Activated naive CD8-positive, alpha-beta T cell treated with anti-CD3 and anti-CD28 coated beads, Interleukin-2, amount 10 ng/mL, durations not matched to agents 7 days and 5 days (primary cell): ENCODE measurements around the gene ZNF425. TPM values are rescaled to one million over a fixed set of nuclear protein-coding genes. Genes with fewer than 3 reads are reported as not detected.
"Not testable (repeated sequence)": the region's sequence is repeated elsewhere in the genome, so short reads cannot be mapped to it uniquely, and the experiment has no call there.

Experiments used
- ATAC-seq: fragments of 150-1000 bp; cut with Tn5 transposase; one replicate; pipeline ENCODE4 v1.10.0; 2021; ENCODE audit warnings: low read depth, moderate library complexity
- POLR2A ChIA-PET: fragments of 350-600 bp; sonication (Branson Sonifier 250); formaldehyde crosslinking; loops from one replicate; lab custom pipeline; 2021; ENCODE audit warnings: antibody characterized with exemption; lab: Charles Lee
- DNase-seq: peaks from one replicate; pipeline ENCODE4 v3.0.0; 2021
- H3K27ac Mint-ChIP-seq: one replicate; pipeline ENCODE4 v1.8.0; 2022; ENCODE audit warnings: mild to moderate bottlenecking, mixed read lengths
- H3K27me3 Mint-ChIP-seq: one replicate; pipeline ENCODE4 v1.8.0; 2022; ENCODE audit warnings: mild to moderate bottlenecking, moderate library complexity, mixed read lengths
- H3K36me3 Mint-ChIP-seq: one replicate; pipeline ENCODE4 v1.8.0; 2021; ENCODE audit warnings: mild to moderate bottlenecking, mixed read lengths
- H3K4me1 Mint-ChIP-seq: one replicate; pipeline ENCODE4 v1.8.0; 2021; ENCODE audit warnings: mixed read lengths
- H3K4me3 Mint-ChIP-seq: one replicate; pipeline ENCODE4 v1.8.0; 2022; ENCODE audit warnings: mild to moderate bottlenecking, moderate library complexity, mixed read lengths
- H3K9me3 Mint-ChIP-seq: one replicate; pipeline ENCODE4 v1.8.0; 2021; ENCODE audit warnings: mixed read lengths
- total RNA-seq, 2 experiments: library from RNA; stranded (reverse); gene quantifications; one replicate each; pipeline ENCODE4 v1.2.3, GENCODE V29; 2021

Gene ZNF425
- total RNA-seq, 2 experiments from 2014 or later = 1.0 to 1.4 TPM

DNA sequence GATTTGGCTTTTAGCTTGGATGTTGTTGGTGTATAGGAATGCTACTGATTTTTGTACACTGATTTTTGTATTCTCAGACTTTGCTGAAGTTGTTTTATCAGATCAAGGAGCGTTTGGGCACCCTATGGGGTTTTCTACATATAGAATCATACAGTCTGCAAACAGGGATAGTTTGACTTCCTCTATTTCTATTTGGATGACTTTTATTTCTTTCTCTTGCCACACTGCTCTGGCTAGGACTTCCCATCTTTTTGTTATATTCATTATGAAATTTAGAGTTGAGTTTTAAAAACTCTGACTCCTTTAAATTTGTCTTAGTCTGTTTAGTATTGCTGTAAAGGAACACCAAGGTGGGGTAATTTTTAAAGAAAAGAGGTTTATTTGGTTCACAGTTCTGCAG, 40.3 kb downstream of the ZNF425 start:
- H3K9me3 Mint-ChIP-seq = peaks cover 9% of the 10 kb centered on the region
- POLR2A ChIA-PET = interaction anchor here (0.6 to 2.3 kb wide), 2 partner anchors 20 to 88 kb away, joined by 4 to 6 read pairs; no protein-coding TSS in a partner anchor
- no peaks in the 10 kb centered on the region for H3K27me3 Mint-ChIP-seq
- H3K4me3 Mint-ChIP-seq = no peak overlapping the region
- peaks cover 4% of the 10 kb centered on the region for H3K4me1 Mint-ChIP-seq
- no peak for DNase-seq
- no peak overlapping the region for H3K27ac Mint-ChIP-seq
- peaks cover 25% of the 10 kb centered on the region for H3K36me3 Mint-ChIP-seq
- no peak for ATAC-seq

DNA sequence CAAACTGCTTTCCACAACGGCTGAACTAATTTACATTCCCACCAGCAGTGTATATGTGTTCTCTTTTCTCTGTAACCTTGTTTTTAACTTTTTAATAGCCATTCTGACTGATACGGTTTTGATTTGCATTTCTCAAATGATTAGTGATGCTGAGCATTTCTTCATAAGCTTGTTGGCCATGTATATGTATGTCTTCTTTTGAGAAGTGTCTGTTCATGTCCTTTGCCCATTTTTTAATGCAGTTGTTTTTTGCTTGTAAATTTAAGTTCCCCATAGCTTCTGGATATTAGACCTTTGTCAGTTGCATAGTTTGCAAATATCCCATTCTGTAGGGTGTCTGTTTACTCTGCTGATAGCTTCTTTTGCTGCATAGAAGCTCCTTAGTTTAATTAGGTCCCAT, 41.7 kb downstream of the ZNF425 start:
- peaks cover 2% of the 10 kb centered on the region for H3K4me1 Mint-ChIP-seq
- peaks cover 9% of the 10 kb centered on the region for H3K9me3 Mint-ChIP-seq
- no peak overlapping the region for H3K4me3 Mint-ChIP-seq
- H3K27me3 Mint-ChIP-seq = no peaks in the 10 kb centered on the region
- DNase-seq = no peak
- H3K36me3 Mint-ChIP-seq = peaks cover 29% of the 10 kb centered on the region
- no peak overlapping the region for H3K27ac Mint-ChIP-seq
- POLR2A ChIA-PET = interaction anchor here (2.3 kb wide), 1 partner anchor 18 kb away, joined by 6 read pairs; no protein-coding TSS in a partner anchor
- no peak for ATAC-seq

DNA sequence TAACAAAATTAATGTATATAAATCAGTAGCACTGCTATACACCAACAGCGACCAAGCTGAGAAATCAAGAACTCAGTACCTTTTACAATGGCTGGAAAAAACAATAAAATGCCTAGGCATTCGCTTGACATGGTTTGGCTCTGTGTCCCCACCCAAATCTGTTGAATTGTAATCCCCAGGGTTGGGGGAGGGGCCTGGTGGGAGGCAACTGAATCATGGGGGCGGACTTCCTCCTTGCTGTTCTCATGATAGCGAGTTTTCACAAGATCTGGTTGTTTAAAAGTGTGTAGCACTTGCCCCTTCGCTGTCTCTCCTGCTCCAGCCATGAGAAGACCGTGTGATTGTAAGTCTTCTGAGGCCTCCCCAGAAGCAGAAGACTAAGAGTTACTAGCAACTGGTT, 44.2 kb downstream of the ZNF425 start:
- DNase-seq = peak; percentile 2
- peaks cover 9% of the 10 kb centered on the region for H3K9me3 Mint-ChIP-seq
- peaks cover 34% of the 10 kb centered on the region for H3K36me3 Mint-ChIP-seq
- POLR2A ChIA-PET = no interaction called here
- H3K4me3 Mint-ChIP-seq = no peak overlapping the region
- no peak for ATAC-seq
- H3K27me3 Mint-ChIP-seq = no peaks in the 10 kb centered on the region
- peaks cover 3% of the 10 kb centered on the region for H3K4me1 Mint-ChIP-seq
- no peak overlapping the region for H3K27ac Mint-ChIP-seq

DNA sequence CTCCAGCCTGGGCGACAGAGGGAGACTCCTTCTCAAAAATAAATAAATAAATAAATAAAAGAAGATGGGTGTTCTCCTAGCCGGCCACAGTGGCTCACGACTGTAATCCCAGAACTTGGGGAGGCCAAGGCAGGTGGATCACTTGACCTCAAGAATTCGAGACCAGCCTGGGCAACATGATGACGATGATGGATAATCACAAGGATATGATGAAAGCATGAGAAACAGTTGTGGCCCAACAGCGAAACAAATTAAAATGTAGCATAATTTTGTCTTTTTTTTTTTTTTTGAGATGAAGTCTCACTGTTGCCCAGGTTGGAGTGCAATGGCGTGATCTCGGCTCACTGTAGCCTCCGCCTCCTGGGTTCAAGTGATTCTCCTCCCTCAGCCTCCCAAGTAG, 48.5 kb downstream of the ZNF425 start:
- POLR2A ChIA-PET = no interaction called here
- H3K4me1 Mint-ChIP-seq = peaks cover 9% of the 10 kb centered on the region
- H3K36me3 Mint-ChIP-seq = peaks cover 13% of the 10 kb centered on the region
- no peaks in the 10 kb centered on the region for H3K27me3 Mint-ChIP-seq
- DNase-seq (no peak), ATAC-seq (no peak)
- no peak overlapping the region for H3K4me3 Mint-ChIP-seq
- H3K27ac Mint-ChIP-seq = no peak overlapping the region
- no peaks in the 10 kb centered on the region for H3K9me3 Mint-ChIP-seq

DNA sequence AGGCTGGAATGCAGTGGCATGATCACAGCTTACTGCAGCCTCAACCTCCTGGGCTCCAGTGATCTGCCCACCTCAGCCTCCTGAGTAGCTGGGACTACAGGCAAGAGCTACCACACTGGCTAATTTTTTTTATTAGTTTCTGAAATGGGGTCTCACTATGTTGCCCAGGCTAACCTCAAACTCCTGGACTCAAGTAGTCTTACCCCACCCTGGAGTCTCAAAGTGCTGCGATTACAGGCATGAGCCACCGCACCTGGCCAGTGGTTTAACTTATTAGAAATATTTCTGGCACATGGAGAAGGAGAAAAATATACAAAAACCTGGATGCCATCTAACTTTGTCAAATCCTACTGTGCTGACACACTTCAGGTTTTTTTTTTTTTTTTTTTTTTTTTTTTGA, 50.8 kb downstream of the ZNF425 start:
- Mint-ChIP-seq H3K9me3 (no peaks in the 10 kb centered on the region), H3K36me3 (peaks cover 8% of the 10 kb centered on the region), H3K4me1 (peaks cover 8% of the 10 kb centered on the region), H3K27ac (no peak overlapping the region), H3K27me3 (no peaks in the 10 kb centered on the region), H3K4me3 (no peak overlapping the region)
- ATAC-seq (no peak), DNase-seq (no peak)
- POLR2A ChIA-PET = no interaction called here

DNA sequence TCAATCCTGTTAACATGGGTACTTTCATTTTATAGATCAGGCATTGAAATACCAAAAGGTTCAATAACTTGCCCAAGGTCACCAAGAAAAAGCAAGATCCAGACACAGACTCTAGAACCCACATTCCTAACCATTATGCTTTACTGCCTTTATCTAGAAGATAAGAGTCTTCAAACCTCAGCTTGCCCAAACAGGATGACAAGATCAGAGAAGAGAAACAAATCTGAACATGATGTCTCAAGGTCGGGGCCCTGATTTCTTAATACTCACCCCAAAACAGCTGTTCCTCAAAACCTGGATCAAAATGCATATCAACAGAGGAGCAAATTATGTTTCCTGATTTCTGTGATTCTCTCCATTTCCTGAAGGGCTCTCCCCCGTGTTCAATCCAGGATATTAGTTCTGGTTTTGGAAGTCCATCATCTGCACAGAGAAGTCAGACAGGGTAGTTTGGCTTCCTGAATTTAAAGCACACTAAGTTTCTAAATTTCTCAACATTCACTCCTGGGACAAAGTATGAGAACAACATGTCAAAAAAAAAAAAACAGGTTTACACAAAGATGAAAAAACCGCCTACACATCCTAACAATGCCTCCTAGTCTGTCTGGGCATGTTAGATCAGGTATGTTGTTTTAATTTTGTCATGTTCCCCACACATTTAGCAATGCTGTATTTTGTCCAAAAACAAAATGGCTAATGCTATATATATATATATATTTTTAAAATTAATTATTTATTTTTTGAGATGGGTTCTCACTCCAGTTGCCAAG, 51.8 kb downstream of the ZNF425 start:
- Mint-ChIP-seq H3K9me3 (no peaks in the 10 kb centered on the region), H3K27ac (peak overlapping the region; percentile 26), H3K4me3 (no peak overlapping the region), H3K27me3 (no peaks in the 10 kb centered on the region), H3K36me3 (peaks cover 8% of the 10 kb centered on the region), H3K4me1 (peaks cover 8% of the 10 kb centered on the region)
- ATAC-seq = no peak
- POLR2A ChIA-PET = no interaction called here
- no peak for DNase-seq

DNA sequence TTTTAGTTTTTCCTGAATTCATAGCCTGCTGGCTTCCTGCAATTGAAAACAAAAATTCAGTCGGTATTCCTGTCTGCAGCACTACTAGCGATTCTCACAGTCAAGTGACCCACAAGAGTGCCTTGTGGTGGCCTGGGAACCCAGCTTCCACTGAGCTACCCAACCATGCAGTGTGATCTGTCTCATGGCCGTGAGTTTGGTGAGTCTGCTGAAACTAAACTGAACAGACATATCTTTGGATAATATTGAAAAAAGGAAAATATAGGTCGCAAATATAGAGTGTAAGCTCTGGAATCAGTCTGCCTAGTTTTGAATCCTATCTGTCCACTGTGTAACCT, 53.7 kb downstream of the ZNF425 start:
- DNase-seq (no peak), ATAC-seq (no peak)
- H3K4me3 Mint-ChIP-seq = no peak overlapping the region
- no peaks in the 10 kb centered on the region for H3K9me3 Mint-ChIP-seq
- POLR2A ChIA-PET = no interaction called here
- H3K36me3 Mint-ChIP-seq = peaks cover 10% of the 10 kb centered on the region
- no peak overlapping the region for H3K27ac Mint-ChIP-seq
- peaks cover 9% of the 10 kb centered on the region for H3K4me1 Mint-ChIP-seq
- no peaks in the 10 kb centered on the region for H3K27me3 Mint-ChIP-seq

DNA sequence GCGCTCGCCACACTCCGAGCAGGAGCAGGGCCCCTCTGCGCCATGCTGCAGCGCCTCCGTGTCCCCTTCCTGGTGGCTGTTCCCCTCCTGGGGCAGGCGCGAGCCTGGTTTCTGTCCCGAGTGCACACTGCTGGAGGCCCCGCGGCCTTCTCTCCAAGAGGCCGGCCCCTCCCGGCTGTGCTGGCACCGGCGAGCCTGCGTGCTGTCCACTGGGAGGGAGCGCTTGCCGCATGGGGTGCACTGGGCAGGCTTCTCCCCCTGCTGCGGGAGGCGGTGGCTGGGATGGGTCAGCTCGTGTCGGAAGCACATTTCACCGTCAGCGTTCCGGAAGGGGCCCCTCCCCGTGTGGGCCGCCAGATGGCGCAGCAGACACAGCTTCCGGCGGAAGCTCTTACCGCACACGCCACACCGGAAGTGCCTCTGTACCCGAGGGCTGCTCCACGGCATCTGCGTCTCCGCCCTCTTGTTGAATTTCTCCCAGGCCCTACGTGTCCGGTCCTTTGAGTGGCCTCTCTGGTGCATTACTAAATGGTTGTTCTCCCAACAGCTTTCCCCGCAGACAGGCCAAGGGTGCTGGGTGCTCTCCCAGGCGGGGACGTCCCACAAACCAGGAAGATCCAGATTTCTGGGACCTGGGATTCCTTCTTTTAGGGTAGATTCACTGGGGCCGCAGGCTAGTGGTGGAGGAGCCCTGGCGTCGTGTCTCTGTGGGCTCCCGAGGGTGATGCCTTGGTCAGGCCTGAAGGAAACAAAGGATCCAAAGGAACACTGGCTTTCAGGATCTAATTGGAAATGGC, 54.3 kb downstream of the ZNF425 start:
- POLR2A ChIA-PET = no interaction called here
- Mint-ChIP-seq H3K27me3 (no peaks in the 10 kb centered on the region), H3K36me3 (peaks cover 6% of the 10 kb centered on the region), H3K9me3 (no peaks in the 10 kb centered on the region), H3K27ac (no peak overlapping the region), H3K4me1 (peaks cover 7% of the 10 kb centered on the region), H3K4me3 (peak overlapping the region; percentile 37)
- peak; percentile 54 for ATAC-seq
- DNase-seq = peak; percentile 55

DNA sequence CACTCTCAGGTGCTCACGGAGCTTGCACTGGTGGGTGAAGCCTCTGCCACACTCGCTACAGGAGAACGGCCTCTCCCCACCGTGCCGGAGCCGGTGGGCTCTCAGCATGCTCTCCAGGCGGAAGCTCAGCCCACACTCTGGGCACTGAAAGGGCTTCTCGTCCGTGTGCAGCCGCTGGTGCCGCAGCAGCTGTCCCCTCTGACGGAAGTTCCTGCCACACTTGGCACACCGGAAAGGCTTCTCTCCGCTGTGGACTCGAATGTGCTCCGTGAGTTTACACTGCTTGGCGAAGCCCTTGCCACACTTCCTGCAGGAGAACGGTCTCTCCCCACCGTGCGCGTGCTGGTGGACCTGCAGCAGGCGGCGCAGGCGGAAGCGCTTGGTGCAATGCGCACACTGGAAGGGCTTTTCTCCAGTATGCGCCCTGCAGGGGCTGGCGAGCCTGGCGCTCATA, 54.9 kb downstream of the ZNF425 start:
- peaks cover 3% of the 10 kb centered on the region for H3K36me3 Mint-ChIP-seq
- H3K9me3 Mint-ChIP-seq = no peaks in the 10 kb centered on the region
- no peak overlapping the region for H3K4me3 Mint-ChIP-seq
- peaks cover 4% of the 10 kb centered on the region for H3K4me1 Mint-ChIP-seq
- no peak for DNase-seq
- H3K27ac Mint-ChIP-seq = no peak overlapping the region
- no peak for ATAC-seq
- no peaks in the 10 kb centered on the region for H3K27me3 Mint-ChIP-seq
- POLR2A ChIA-PET = no interaction called here

DNA sequence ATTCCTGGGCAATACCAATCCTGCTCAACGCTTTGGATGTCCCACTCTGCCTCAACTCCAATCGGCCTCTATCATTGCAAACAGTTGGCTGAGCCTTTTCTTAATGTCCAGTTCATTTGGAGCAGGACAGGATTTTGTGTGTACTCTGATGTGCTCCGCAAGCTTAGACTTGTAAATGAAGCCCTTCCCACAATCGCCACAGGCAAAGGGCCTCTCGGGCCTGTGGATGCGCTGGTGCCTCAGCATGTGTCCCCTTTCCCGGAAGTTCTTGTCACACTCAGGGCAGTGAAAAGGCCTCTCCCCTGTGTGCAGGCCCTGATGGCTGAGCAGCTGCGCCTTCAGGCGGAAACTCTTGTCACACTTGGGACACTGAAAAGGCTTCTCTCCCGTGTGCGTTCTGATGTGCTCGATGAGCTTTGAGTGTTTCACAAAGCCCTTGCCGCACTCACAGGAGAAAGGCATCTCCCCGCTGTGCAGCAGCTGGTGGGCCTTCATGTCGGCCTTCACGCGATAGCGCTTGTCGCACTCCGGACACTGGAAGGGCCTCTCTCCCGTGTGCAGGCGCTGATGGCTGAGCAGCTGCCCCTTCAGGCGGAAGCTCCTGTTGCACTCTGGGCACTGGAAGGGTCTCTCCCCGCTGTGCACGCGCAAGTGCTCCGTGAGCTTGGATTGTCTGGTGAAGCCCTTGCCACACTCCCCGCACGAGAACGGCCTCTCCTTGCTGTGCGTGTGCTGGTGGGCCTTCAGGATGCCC, 55.6 kb downstream of the ZNF425 start:
- Mint-ChIP-seq H3K27ac (no peak overlapping the region), H3K27me3 (no peaks in the 10 kb centered on the region), H3K4me3 (no peak overlapping the region), H3K36me3 (peaks cover 3% of the 10 kb centered on the region), H3K9me3 (no peaks in the 10 kb centered on the region), H3K4me1 (peaks cover 4% of the 10 kb centered on the region)
- POLR2A ChIA-PET = no interaction called here
- ATAC-seq (no peak), DNase-seq (no peak)

DNA sequence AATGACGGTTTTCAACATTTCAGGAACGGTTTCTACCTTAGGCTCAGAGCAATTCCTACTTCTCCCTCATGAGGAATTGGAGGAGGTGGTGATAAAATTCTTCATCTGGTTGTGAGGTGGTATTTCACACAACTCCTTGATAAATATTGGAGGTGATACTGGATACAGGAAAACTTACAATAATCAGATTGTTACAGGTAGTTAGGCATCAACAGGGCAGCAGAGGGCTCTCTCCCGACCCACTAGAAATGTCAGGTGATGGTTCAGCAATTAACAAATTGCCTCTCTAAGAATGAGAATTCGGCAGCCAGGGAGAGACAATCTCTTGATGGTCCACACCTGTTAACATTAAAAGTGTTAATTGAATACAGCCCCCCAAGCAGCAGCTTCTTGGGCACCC, 58.3 kb downstream of the ZNF425 start:
- peaks cover 4% of the 10 kb centered on the region for H3K4me1 Mint-ChIP-seq
- DNase-seq = no peak
- POLR2A ChIA-PET = interaction anchor here (0.6 to 0.7 kb wide), 2 partner anchors 18 to 187 kb away, joined by 5 read pairs; no protein-coding TSS in a partner anchor
- H3K36me3 Mint-ChIP-seq = peaks cover 3% of the 10 kb centered on the region
- H3K4me3 Mint-ChIP-seq = no peak overlapping the region
- ATAC-seq = no peak
- H3K9me3 Mint-ChIP-seq = no peaks in the 10 kb centered on the region
- H3K27ac Mint-ChIP-seq = no peak overlapping the region
- H3K27me3 Mint-ChIP-seq = no peaks in the 10 kb centered on the region

DNA sequence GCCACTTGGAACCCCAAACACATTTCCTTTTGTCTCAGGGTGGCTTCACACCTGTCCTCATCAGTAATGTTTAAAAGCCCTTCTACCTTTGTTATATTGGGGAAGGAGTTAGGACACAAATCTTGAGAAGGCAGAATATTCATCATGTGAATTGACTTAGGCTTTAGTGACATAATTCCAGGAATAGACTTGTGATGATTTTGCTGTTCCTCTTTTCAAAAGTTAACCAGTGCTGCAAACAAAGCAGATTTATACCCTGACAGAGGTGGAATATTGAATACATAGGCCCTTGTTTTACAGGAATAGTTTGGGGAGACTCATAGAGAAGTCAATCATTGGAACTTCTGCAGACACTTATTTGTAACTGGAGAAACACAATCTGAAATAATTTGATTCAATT, 62.6 kb downstream of the ZNF425 start:
- Mint-ChIP-seq H3K4me3 (peak overlapping the region; percentile 25), H3K27ac (no peak overlapping the region), H3K4me1 (peaks cover 6% of the 10 kb centered on the region), H3K27me3 (no peaks in the 10 kb centered on the region), H3K9me3 (no peaks in the 10 kb centered on the region), H3K36me3 (peaks cover 3% of the 10 kb centered on the region)
- ATAC-seq (no peak), DNase-seq (no peak)
- POLR2A ChIA-PET = no interaction called here

DNA sequence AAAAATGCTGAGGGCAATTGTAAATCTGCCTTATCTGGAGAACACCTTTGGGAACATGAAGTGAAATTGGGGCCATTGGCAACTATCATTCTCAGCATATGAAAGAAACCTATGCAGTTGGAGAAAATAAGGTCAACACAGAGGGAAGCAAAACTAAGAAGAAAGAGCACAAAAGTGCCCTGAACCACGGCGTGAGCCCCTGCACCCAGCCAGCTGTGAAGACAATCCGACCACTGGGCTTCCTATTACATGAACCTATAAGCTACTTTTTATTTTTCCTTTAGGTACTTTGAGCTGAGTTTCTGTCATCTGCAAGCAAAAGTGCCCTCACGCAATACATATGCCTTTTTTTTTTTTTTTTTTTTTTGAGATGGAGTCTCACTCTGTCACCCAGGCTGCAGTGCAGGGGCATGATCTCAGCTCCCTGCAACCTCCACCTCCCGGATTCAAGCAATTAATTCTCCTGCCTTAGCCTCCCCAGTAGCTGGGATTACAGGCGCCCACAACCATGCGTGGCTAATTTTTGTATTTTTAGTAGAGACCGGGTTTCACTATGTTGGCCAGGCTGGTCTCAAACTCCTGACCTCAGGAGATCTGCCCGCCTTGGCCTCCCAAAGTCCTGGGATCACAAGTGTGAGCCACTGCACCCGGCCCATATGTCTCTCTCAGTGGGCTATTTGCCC, 63.8 kb downstream of the ZNF425 start:
- H3K4me1 Mint-ChIP-seq, H3K36me3 Mint-ChIP-seq, ATAC-seq, DNase-seq, H3K27ac Mint-ChIP-seq, H3K4me3 Mint-ChIP-seq, H3K27me3 Mint-ChIP-seq, POLR2A ChIA-PET, H3K9me3 Mint-ChIP-seq: not testable (repeated sequence)
